GM19452 (cell line): ENCODE results near the gene TRPM6.
A peak's percentile ranks its signal among the peaks of the same experiment; 100 is the strongest.

Source experiments
- ATAC-seq: cut with Tn5 transposase; IDR thresholded peaks from one replicate; pipeline ENCODE4 v1.9.1; 2021; ENCODE audit not compliant: unreplicated experiment

TRPM6 gene

GRCh38 chr9:74773886-74774479 is 113.7 kb downstream of the TRPM6 start:
- peak; percentile 57 for ATAC-seq

- peak; percentile 43 for ATAC-seq
Observed at GRCh38 chr9:74772121-74772520, 115.6 kb downstream of the TRPM6 start.

GRCh38 chr9:74771672-74772071 is 116.0 kb downstream of the TRPM6 start:
- ATAC-seq, result no peak

- ATAC-seq, result no peak
Observed at GRCh38 chr9:74771262-74771585, 116.5 kb downstream of the TRPM6 start.

- ATAC-seq, result peak; percentile 51
Observed at GRCh38 chr9:74770508-74771261, 117.0 kb downstream of the TRPM6 start.

- ATAC-seq, result no peak
Observed at GRCh38 chr9:74765481-74765971, 122.2 kb downstream of the TRPM6 start.

GRCh38 chr9:74762950-74763349 is 124.8 kb downstream of the TRPM6 start:
- ATAC-seq, result no peak

GRCh38 chr9:74760031-74760700 is 127.6 kb downstream of the TRPM6 start:
- ATAC-seq, result no peak

GRCh38 chr9:74755999-74756398 is 131.7 kb downstream of the TRPM6 start:
- no peak for ATAC-seq

GRCh38 chr9:74755355-74755754 is 132.4 kb downstream of the TRPM6 start:
- no peak for ATAC-seq

GRCh38 chr9:74753650-74754049 is 134.1 kb downstream of the TRPM6 start:
- ATAC-seq, result no peak

- ATAC-seq, result no peak
Observed at GRCh38 chr9:74748966-74749365, 138.8 kb downstream of the TRPM6 start.

- no peak for ATAC-seq
Observed at GRCh38 chr9:74742792-74743730, 144.7 kb downstream of the TRPM6 start.

- no peak for ATAC-seq
Observed at GRCh38 chr9:74742191-74742790, 145.4 kb downstream of the TRPM6 start.

- no peak for ATAC-seq
Observed at GRCh38 chr9:74736646-74737045, 151.1 kb downstream of the TRPM6 start.

GRCh38 chr9:74735761-74736160 is 152.0 kb downstream of the TRPM6 start:
- ATAC-seq, result no peak

- no peak for ATAC-seq
Observed at GRCh38 chr9:74729136-74729695, 158.5 kb downstream of the TRPM6 start.

GRCh38 chr9:74728176-74728575 is 159.5 kb downstream of the TRPM6 start:
- ATAC-seq, result no peak

GRCh38 chr9:74726581-74726980 is 161.1 kb downstream of the TRPM6 start:
- no peak for ATAC-seq

- ATAC-seq, result no peak
Observed at GRCh38 chr9:74724317-74724716, 163.4 kb downstream of the TRPM6 start.
